ENCODE results near the gene WWOX.

- no peak for TF ChIP-seq CTCF (conservative IDR thresholded peaks at IDR 0.05; ENCODE audit: low read depth, low read length)
- TF ChIP-seq EZH2 (IDR thresholded peaks at IDR 0.05; ENCODE audit: low read length, unreplicated experiment) = no peak
Measured at GRCh38 chr16:78438219-78438618, 338.8 kb downstream of the WWOX start.
